Measurements from ENCODE around the gene STXBP5L. TPM values are rescaled to one million over a fixed set of nuclear protein-coding genes. Genes with fewer than 3 reads are reported as not detected.
"Not testable (repeated sequence)": the region's sequence is repeated elsewhere in the genome, so short reads cannot be mapped to it uniquely, and the experiment has no call there.

The STXBP5L gene
- 0.17 and 0.36 TPM in 2 replicates for total RNA-seq (2014; rRNA removed; shearing (Covaris generic))

GRCh38 chr3:120908030-120908794, at the start of gene STXBP5L:
STXBP5L (plus strand) TSS chr3:120908205; CDS start chr3:120909579, 1,374 bp downstream.
- peak; percentile 75 for DNase-seq (ENCODE audit: low spot score)

- no peak for DNase-seq (ENCODE audit: low spot score)
Measured at GRCh38 chr3:120858521-120858920, 49.5 kb upstream of the STXBP5L start.

- DNase-seq (ENCODE audit: low spot score) = no peak
Measured at GRCh38 chr3:120864541-120864940, 43.5 kb upstream of the STXBP5L start.

GRCh38 chr3:120875507-120875906, 32.5 kb upstream of the STXBP5L start:
- DNase-seq (ENCODE audit: low spot score) = no peak

- no peak for DNase-seq (ENCODE audit: low spot score)
Measured at GRCh38 chr3:120875989-120876388, 32.0 kb upstream of the STXBP5L start.

- no peak for DNase-seq (ENCODE audit: low spot score)
Measured at GRCh38 chr3:120879411-120879810, 28.6 kb upstream of the STXBP5L start.

- DNase-seq (ENCODE audit: low spot score) = no peak
Measured at GRCh38 chr3:120892921-120893320, 15.1 kb upstream of the STXBP5L start.

GRCh38 chr3:120894316-120895057, 13.5 kb upstream of the STXBP5L start:
- DNase-seq (ENCODE audit: low spot score) = peak; percentile 92

GRCh38 chr3:120901716-120902115, 6.3 kb upstream of the STXBP5L start:
- not testable (repeated sequence) for DNase-seq (ENCODE audit: low spot score)

- no peak for DNase-seq (ENCODE audit: low spot score)
Measured at GRCh38 chr3:120903221-120903620, 4.8 kb upstream of the STXBP5L start.

GRCh38 chr3:120907659-120908029, 361 bp upstream of the STXBP5L start:
- DNase-seq (ENCODE audit: low spot score) = no peak

GRCh38 chr3:120908795-120909601, 993 bp downstream of the STXBP5L start:
- DNase-seq (ENCODE audit: low spot score) = no peak

GRCh38 chr3:120909602-120909878, 1.5 kb downstream of the STXBP5L start:
- DNase-seq (ENCODE audit: low spot score) = no peak

- no peak for DNase-seq (ENCODE audit: low spot score)
Measured at GRCh38 chr3:120926146-120926545, 18.1 kb downstream of the STXBP5L start.

GRCh38 chr3:120928991-120929390, 21.0 kb downstream of the STXBP5L start:
- peak; percentile 69 for DNase-seq (ENCODE audit: low spot score)

GRCh38 chr3:120931593-120931992, 23.6 kb downstream of the STXBP5L start:
- no peak for DNase-seq (ENCODE audit: low spot score)

- no peak for DNase-seq (ENCODE audit: low spot score)
Measured at GRCh38 chr3:120956143-120956542, 48.1 kb downstream of the STXBP5L start.

- DNase-seq (ENCODE audit: low spot score) = no peak
Measured at GRCh38 chr3:120982608-120983320, 74.8 kb downstream of the STXBP5L start.

GRCh38 chr3:120983321-120983665, 75.3 kb downstream of the STXBP5L start:
- DNase-seq (ENCODE audit: low spot score) = no peak

- DNase-seq (ENCODE audit: low spot score) = no peak
Measured at GRCh38 chr3:120983841-120984240, 75.8 kb downstream of the STXBP5L start.

- no peak for DNase-seq (ENCODE audit: low spot score)
Measured at GRCh38 chr3:120985242-120985641, 77.2 kb downstream of the STXBP5L start.

- DNase-seq (ENCODE audit: low spot score) = no peak
Measured at GRCh38 chr3:120988994-120989393, 81.0 kb downstream of the STXBP5L start.
